A204.1 (cell line): ENCODE measurements around the gene CD36.
"Not testable (repeated sequence)": the region's sequence is repeated elsewhere in the genome, so short reads cannot be mapped to it uniquely, and the experiment has no call there.

Experiments
- FAIRE-seq: peaks from 2 replicates; lab custom pipeline; 2012; peaks lifted over from hg19 to GRCh38; lab: Jason Lieb, UNC

Gene CD36

DNA sequence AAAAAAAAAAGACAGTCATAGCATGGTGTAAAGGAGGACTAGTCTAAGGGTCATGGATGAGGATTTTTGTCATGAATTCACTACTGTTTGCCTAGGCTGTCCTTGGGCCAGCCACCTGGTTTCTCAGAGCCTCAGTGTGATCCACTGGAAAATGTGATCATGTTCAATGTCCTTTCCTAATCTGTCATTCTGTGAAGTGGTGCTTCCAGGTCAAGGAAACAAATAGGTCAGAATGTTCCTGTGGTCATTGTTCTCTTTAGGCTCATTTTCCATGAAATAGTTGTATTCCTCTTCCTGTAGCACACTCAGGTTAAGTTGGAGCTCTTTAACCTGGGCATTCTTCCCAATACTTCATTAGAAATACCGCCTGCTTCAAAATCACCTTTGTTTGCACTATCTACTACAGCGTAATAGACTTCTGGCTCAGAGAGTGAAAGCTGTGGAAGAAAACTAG is 16.5 kb downstream of the CD36 start:
- no peak for FAIRE-seq

DNA sequence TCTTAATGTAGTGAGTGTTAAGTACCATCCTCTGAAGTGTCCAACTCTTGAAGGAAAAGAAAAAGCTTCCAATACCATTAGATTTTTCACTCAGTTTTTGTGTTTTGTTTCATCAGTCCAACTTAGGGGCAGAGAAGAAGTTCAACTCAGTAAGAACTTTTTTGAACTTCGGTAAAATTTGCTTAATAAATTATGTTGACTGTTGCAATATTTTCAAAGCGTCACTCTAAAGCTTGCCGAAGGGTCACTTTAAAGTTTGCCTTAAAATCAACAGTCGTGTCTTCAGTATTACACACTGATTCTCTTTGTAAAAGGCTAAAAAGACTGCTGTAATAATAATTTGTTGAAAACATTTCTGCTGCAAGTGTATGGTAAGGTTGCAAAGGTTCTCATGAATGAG is 17.6 kb downstream of the CD36 start:
- FAIRE-seq, result no peak

- FAIRE-seq, result peak; percentile 79
Measured at GRCh38 chr7:80659120-80660055, 20.9 kb downstream of the CD36 start.

- no peak for FAIRE-seq
Measured at GRCh38 chr7:80660939-80661338, 22.5 kb downstream of the CD36 start.

GRCh38 chr7:80661729-80662128 is 23.3 kb downstream of the CD36 start:
- no peak for FAIRE-seq

DNA sequence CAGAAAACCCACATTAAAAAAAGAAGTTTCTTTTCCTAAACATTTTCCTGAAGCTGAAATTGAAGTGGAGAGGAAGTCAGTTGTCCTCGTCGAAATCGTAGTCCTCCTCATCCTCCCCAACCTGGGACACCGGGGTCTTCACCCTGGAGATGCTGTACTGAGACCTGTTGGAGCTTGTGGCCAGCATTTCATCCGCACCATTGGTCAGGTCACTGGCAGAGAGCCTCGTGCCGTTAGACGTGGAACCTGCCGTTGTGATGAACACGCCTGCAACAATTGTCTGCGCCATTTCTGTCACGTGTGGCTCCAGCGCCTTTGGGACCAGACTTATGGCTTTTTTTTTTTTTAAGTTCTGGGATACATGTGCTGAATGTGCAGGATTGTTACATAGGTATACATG is 23.8 kb downstream of the CD36 start:
- no peak for FAIRE-seq

GRCh38 chr7:80665526-80665925 is 27.1 kb downstream of the CD36 start:
- no peak for FAIRE-seq

GRCh38 chr7:80666376-80666775 is 27.9 kb downstream of the CD36 start:
- FAIRE-seq, result no peak

DNA sequence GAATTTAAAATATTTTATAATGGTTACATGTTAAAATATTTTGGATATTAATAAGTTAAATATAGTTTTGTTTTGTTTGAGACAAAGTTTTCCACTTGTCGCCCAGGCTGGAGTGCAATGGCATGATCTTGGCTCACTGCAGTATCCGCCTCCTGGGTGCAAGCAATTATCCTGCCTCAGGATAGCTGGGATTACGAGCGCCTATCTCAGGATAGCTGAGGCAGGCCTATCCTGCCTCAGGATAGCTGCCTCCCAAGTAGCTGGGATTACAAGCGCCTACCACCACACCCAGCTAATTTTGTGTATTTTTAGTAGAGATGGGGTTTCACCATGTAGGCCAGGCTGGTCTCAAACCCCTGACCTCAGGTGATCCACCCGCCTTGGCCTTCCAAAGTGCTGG is 30.9 kb downstream of the CD36 start:
- not testable (repeated sequence) for FAIRE-seq

DNA sequence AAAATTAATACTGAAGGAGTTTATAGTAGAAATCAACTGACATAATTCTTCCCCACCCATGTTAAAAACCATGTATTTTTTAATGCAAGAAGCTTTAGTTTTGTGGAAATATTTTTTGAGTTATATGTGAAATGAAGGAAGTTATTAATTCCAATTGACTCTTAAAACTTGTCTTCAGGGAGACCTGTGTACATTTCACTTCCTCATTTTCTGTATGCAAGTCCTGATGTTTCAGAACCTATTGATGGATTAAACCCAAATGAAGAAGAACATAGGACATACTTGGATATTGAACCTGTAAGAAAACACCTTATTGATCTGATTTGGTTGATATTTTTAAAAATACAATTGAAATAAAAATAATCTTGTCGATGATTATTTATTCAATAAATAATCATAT is 33.3 kb downstream of the CD36 start:
- no peak for FAIRE-seq

DNA sequence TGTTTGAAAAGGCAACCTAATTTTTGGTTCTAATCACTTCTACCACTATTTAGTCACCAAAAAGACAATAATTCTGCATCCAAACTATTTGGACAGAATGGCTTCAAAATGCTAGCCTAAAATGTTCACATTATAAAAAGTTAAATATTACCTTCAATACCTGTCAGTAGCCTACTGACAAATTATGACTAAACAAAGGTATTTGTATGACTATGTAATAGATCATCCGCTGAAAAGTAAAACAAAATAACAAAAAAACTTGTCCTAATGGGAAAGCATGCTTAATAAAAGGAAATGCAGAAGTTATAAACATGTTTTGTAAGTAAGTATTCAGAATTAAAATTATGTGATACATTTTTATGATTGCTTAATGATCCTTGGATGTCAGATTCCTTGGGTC is 36.6 kb downstream of the CD36 start:
- no peak for FAIRE-seq

DNA sequence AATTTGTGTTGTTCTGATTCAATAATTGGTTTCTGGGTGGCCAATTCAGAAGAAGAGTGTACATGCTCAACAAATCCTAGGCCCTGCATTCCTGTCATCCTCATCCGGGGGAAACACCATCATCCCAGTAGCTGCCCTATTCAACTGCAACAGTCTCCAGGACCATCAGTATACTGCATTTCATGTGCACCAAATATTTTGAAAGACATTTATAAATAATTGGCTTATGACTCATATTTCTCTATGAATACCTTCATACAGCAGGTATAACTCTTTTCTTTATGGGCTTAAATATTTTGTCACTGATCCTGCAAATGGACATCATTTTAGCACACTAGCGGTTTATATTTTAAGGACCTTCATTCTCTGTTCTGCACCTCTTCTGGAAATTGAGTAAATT is 38.0 kb downstream of the CD36 start:
- FAIRE-seq, result no peak

- no peak for FAIRE-seq
Measured at GRCh38 chr7:80677629-80678028, 39.2 kb downstream of the CD36 start.

GRCh38 chr7:80678707-80679106 is 40.3 kb downstream of the CD36 start:
- no peak for FAIRE-seq

GRCh38 chr7:80679921-80680907 is 41.8 kb downstream of the CD36 start:
- FAIRE-seq, result no peak

- FAIRE-seq, result no peak
Measured at GRCh38 chr7:80681272-80681885, 42.9 kb downstream of the CD36 start.

DNA sequence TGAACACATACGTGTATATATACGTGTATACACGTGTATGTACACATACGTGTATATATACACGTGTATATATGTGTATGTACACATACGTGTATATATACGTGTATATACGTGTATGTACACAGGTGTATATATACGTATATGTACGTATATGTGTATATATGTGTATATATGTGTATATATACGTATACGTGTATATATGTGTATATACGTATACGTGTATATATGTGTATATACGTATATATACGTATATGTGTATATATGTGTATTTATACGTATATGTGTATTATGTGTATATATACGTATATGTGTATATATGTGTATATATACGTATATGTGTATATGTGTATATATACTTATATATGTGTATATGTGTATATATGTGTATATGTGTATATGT is 44.3 kb downstream of the CD36 start:
- FAIRE-seq, result no peak

- no peak for FAIRE-seq
Measured at GRCh38 chr7:80686576-80686975, 48.1 kb downstream of the CD36 start.

- peak; percentile 95 for FAIRE-seq
Measured at GRCh38 chr7:80699045-80699638, 60.7 kb downstream of the CD36 start.

DNA sequence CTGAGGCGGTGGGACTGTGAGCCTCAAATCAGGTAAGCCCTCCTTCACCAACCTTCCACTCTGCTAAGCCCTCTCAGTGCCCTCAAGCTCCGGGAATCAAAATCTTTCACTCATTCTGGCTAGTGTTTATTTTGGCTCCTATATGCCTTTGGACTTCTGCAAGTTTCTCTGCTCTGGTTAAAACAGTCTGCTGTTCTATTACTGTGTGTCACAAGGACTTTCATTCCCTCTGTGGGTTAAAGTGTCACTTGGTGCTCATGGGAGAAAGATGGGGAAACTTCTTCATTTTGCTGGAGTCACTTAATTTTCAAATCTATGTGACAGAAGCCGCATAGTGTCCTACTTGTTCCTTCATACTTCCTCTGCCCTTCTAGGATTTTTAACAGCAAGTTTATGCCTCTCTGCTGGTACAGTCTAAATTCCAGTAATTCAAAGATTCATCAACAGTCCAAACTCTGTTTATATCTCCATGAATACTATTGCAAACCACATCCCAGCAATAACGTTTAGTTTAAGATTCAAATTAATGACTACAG is 61.3 kb downstream of the CD36 start:
- no peak for FAIRE-seq

DNA sequence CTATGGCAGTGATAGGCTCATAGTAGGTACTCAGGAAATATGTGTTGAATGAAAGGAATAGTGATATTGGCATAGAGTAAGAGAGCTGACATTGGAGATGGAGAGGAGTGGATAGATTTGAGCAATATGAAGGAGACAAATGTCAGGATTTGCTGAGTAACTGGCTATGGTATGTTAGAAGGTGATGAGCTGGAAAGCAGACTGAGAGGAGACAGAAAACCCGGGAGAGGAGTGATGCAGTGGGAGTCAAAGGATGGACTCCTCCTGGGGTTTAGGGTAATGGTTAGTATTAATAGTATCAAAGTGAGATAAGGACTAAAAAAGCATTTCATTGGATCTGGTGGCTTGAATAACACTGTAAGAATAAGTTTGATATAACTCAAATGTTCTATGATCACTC is 64.8 kb downstream of the CD36 start:
- FAIRE-seq, result no peak
